HG02885 (cell line): ENCODE results near the gene ZNF157.
"Not testable (repeated sequence)": the region's sequence is repeated elsewhere in the genome, so short reads cannot be mapped to it uniquely, and the experiment has no call there.

Experiments
- ATAC-seq: cut with Tn5 transposase; IDR thresholded peaks from one replicate; pipeline ENCODE4 v1.9.1; 2021; ENCODE audit warnings: mild to moderate bottlenecking; ENCODE audit not compliant: unreplicated experiment, poor library complexity

The ZNF157 gene

GRCh38 chrX:47370278-47370677, at the start of gene ZNF157:
TSS of gene ZNF157 (plus strand) at chrX:47370578. CDS start at chrX:47370669, 91 bp downstream.
- no peak for ATAC-seq

- no peak for ATAC-seq
These were observed 49.0 kb upstream of the ZNF157 start for GRCh38 chrX:47321386-47321785.

- ATAC-seq = no peak
These were observed 48.5 kb upstream of the ZNF157 start for GRCh38 chrX:47321823-47322371.

- ATAC-seq = no peak
These were observed 42.5 kb upstream of the ZNF157 start for GRCh38 chrX:47327902-47328301.

- ATAC-seq = not testable (repeated sequence)
These were observed 37.6 kb upstream of the ZNF157 start for GRCh38 chrX:47332729-47333128.

- ATAC-seq = no peak
These were observed 18.7 kb upstream of the ZNF157 start for GRCh38 chrX:47351706-47352105.

GRCh38 chrX:47358387-47359065, 11.9 kb upstream of the ZNF157 start:
- ATAC-seq = no peak

- ATAC-seq = no peak
These were observed 9.8 kb upstream of the ZNF157 start for GRCh38 chrX:47360423-47361179.

- ATAC-seq = peak; percentile 91
These were observed 8.6 kb upstream of the ZNF157 start for GRCh38 chrX:47361538-47362511.

- ATAC-seq = peak; percentile 50
These were observed 4.2 kb upstream of the ZNF157 start for GRCh38 chrX:47366041-47366722.

GRCh38 chrX:47373198-47373597, 2.8 kb downstream of the ZNF157 start:
- no peak for ATAC-seq

GRCh38 chrX:47380268-47380667, 9.9 kb downstream of the ZNF157 start:
- ATAC-seq = no peak

GRCh38 chrX:47380837-47381236, 10.5 kb downstream of the ZNF157 start:
- not testable (repeated sequence) for ATAC-seq

GRCh38 chrX:47384502-47384901, 14.1 kb downstream of the ZNF157 start:
- ATAC-seq = no peak

GRCh38 chrX:47390780-47391179, 20.4 kb downstream of the ZNF157 start:
- no peak for ATAC-seq

GRCh38 chrX:47413179-47413594, 42.8 kb downstream of the ZNF157 start:
- no peak for ATAC-seq

- ATAC-seq = no peak
These were observed 49.9 kb downstream of the ZNF157 start for GRCh38 chrX:47420265-47420664.

- ATAC-seq = no peak
These were observed 50.6 kb downstream of the ZNF157 start for GRCh38 chrX:47420962-47421361.

GRCh38 chrX:47422444-47422843, 52.1 kb downstream of the ZNF157 start:
- no peak for ATAC-seq

GRCh38 chrX:47430925-47431324, 60.5 kb downstream of the ZNF157 start:
- ATAC-seq = no peak
